ENCODE data around the gene TREX2. TPM values are rescaled to one million over a fixed set of nuclear protein-coding genes. Genes with fewer than 3 reads are reported as not detected.

TREX2 gene
- total RNA-seq, 4 donors from 2014 or later, result 0.78 to 2.3 (median 1.2) TPM; not detected in 1

DNA sequence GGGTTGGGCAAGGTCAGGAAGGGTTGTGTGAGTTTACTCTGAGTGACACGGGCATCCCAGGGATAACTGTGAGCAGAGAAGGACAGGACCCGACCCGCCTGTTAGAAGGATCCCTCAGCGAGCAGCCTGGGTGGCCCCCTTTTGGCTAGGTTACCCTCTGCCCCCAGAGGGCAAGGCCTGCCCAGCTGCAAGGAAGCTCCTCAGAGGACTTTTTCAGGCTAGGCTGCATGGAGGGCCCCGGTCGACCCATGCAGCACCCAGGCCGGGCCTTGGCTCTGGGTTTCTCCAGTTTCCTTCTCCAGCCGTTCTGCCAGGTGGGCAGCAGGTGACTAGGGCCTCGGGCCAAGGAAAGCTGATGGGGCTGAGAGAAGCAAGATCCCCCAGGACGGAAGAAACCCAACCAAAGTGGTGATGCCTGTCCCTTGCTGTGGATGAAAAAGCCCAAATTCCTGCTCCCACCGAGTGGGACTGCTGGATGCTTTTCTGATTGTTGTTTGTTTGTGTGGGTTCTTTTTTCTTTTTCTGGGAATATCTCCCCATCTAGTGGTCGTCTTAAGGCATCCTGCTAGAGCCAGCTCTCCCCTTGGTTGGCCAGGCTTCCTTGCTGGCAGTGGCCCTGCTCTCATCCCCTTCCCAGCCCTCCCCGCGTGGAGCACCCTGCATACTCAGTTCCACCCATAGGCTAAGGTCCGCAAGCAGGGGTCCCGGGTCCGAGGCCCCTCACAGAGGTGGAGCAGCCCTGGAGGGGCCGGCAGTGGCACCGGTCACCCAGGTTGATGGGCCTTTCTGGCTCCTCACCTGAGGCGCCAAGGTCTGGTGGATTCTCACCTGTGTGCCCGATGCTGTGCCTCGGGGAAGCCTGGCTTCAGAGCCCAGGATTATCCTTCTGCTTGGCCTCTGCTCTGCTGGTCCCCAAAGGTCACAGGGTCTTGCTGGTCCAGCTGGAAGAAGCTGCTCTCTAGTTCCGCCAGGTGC, 32.8 kb downstream of the TREX2 start:
- intact Hi-C loops (cut with DNase I), result no loop called here
- no peak for DNase-seq (ENCODE audit: extremely low spot score)
- Histone ChIP-seq H3K4me1 (peaks cover 0 to 18% (median 17%) of the 10 kb centered on the region in 4 donors), H3K9me3 (no peaks in the 10 kb centered on the region), H3K27me3 (no peaks in the 10 kb centered on the region), H3K27ac (replicated peaks in 1 of 4) (no peak overlapping the region), H3K4me3 (peak overlapping the region in 2 of 4 donors; percentile 60 to 68), H3K36me3 (no peaks in the 10 kb centered on the region)
- TF ChIP-seq EP300 (IDR thresholded peaks at IDR 0.05) (no peak), POLR2AphosphoS5 (IDR thresholded peaks at IDR 0.05) (no peak), POLR2A (IDR thresholded peaks at IDR 0.05; ENCODE audit: low read depth) (no peak)
- TF ChIP-seq, protein P1, sequence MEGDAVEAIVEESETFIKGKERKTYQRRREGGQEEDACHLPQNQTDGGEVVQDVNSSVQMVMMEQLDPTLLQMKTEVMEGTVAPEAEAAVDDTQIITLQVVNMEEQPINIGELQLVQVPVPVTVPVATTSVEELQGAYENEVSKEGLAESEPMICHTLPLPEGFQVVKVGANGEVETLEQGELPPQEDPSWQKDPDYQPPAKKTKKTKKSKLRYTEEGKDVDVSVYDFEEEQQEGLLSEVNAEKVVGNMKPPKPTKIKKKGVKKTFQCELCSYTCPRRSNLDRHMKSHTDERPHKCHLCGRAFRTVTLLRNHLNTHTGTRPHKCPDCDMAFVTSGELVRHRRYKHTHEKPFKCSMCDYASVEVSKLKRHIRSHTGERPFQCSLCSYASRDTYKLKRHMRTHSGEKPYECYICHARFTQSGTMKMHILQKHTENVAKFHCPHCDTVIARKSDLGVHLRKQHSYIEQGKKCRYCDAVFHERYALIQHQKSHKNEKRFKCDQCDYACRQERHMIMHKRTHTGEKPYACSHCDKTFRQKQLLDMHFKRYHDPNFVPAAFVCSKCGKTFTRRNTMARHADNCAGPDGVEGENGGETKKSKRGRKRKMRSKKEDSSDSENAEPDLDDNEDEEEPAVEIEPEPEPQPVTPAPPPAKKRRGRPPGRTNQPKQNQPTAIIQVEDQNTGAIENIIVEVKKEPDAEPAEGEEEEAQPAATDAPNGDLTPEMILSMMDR (IDR thresholded peaks at IDR 0.05), result no peak
- WGBS, result 74% methylated on average over 16 of the region's 23 CpGs

DNA sequence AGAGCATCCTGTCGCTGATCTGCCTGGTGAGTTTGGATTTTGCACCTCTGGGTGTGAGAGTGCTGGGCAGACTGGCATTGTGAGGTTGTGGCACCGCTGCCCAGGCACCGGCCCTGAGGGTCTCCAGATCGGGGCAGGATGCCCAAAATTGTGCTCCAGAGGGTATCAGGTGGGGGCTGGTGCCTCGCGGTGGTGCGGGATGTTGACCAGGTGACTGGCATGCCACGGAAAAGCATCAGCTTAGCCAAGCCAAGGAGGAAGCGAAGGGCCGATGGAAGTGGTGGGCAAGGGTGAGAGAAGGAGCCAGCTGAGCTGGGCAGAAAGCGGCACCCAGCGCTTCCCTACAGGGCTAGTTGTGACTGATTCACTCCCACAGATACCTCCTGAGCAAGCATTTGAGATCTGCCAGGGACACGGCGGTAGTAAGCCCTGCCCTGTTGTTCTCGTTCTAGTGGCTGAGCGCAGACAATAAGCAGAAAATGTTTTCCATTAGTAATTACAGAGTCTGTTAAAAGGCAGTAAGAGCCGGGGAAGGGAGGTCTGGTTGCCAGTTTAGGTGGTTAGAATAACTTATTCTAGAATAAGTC, 33.8 kb downstream of the TREX2 start:
- intact Hi-C loops (cut with DNase I), result no loop called here
- DNase-seq (ENCODE audit: extremely low spot score), result no peak
- Histone ChIP-seq H3K4me1 (peaks cover 0 to 18% (median 17%) of the 10 kb centered on the region in 4 donors), H3K36me3 (no peaks in the 10 kb centered on the region), H3K9me3 (no peaks in the 10 kb centered on the region), H3K27ac (replicated peaks in 1 of 4) (peak overlapping the region in 2 of 4 donors; percentile 39 to 45), H3K27me3 (no peaks in the 10 kb centered on the region), H3K4me3 (peak overlapping the region; percentile 60 to 68 (median 62))
- 69% methylated on average over 17 of the region's 17 CpGs for WGBS
- no peak for TF ChIP-seq POLR2A (IDR thresholded peaks at IDR 0.05; ENCODE audit: low read depth)
- TF ChIP-seq, protein P1 (IDR thresholded peaks at IDR 0.05), result no peak
- no peak for TF ChIP-seq EP300 (IDR thresholded peaks at IDR 0.05)
- no peak for TF ChIP-seq POLR2AphosphoS5 (IDR thresholded peaks at IDR 0.05)

DNA sequence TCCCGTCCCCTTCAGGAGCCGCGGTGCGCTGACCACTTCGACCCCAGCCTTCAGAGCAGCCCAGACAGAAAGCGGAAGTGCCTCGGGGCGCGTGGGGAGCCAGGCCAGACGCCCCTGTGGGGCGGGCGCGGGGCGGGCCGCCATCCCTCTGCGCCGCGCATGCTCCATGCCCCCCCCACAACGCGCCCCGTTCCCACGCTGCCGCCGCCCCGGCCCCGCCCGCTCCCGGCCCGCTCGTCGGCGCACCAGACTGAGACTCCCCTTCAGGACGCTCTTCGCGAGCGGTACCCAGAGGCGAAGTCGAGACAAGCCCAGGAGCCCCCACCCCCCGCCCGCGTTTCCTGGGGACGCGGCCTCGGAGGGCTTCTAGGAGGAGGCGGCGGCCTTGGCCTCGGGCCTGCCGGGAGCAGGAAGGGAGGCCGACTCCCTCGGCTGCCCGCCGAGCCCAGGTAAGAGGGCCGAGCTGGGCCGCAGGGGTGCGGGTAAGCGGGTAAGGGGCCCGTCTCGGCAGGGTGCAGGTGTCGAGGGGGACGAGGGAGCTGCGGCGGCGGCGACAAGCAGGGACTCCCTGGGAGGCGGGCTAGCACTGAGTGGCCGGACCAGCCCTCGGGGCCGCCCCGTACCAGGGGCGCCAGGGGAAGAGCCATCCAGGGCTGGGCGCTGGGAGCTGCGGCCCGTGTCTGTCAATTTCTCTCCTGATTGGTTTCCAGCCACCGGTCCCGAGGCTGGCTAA, 34.4 kb downstream of the TREX2 start, which contains the start of gene ZFP92:
ZFP92 (plus strand) TSS at position 218 of the 733 bp plus-strand sequence. CDS start 6,851 bp downstream, outside the sequence.
- H3K27me3 ChIP-seq, result no peaks in the 10 kb centered on the region
- peak within 1 kb of the TSS; percentile 60 to 68 (median 62) for H3K4me3 ChIP-seq
- TF ChIP-seq POLR2AphosphoS5 (IDR thresholded peaks at IDR 0.05) (no peak), EP300 (IDR thresholded peaks at IDR 0.05) (no peak), POLR2A (IDR thresholded peaks at IDR 0.05; ENCODE audit: low read depth) (no peak)
- TF ChIP-seq, protein P1 (IDR thresholded peaks at IDR 0.05), result no peak
- no peaks in the 10 kb centered on the region for H3K36me3 ChIP-seq
- no peak for DNase-seq (ENCODE audit: extremely low spot score)
- 51% methylated on average over 20 of the region's 75 CpGs for WGBS
- intact Hi-C loops (cut with DNase I), result no loop called here
- no peaks in the 10 kb centered on the region for H3K9me3 ChIP-seq
- H3K4me1 ChIP-seq, result peaks cover 0 to 18% (median 17%) of the 10 kb centered on the region in 4 donors
- peak within 1 kb of the TSS in 2 of 4 donors; percentile 39 to 45 for H3K27ac ChIP-seq (replicated peaks in 1 of 4)

DNA sequence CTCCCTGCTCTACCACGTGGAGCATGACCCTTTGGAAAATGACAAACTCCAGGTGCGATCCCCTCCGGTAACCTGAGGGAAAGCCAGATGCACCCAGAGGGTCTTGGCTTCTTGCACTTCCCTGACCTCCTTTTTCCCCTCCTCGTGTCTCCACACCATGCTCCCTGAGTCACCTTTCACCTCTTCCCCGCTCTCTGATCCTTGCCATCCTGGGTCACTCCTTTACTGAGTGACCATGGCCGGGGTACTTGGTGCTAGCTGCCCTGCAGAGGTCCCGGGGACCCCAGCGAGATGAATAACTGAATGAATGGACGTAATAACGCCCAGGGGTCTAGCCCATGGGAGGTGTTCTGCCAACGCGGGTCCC, 35.0 kb downstream of the TREX2 start:
- Histone ChIP-seq H3K4me1 (peaks cover 0 to 18% (median 17%) of the 10 kb centered on the region in 4 donors), H3K9me3 (no peaks in the 10 kb centered on the region), H3K27me3 (no peaks in the 10 kb centered on the region), H3K36me3 (no peaks in the 10 kb centered on the region), H3K4me3 (peak overlapping the region; percentile 60 to 68 (median 62)), H3K27ac (replicated peaks in 1 of 4) (no peak overlapping the region)
- 77% methylated on average over 9 of the region's 12 CpGs for WGBS
- no peak for DNase-seq (ENCODE audit: extremely low spot score)
- TF ChIP-seq POLR2A (IDR thresholded peaks at IDR 0.05; ENCODE audit: low read depth), result no peak
- TF ChIP-seq POLR2AphosphoS5 (IDR thresholded peaks at IDR 0.05), result no peak
- TF ChIP-seq EP300 (IDR thresholded peaks at IDR 0.05), result no peak
- TF ChIP-seq, protein P1 (IDR thresholded peaks at IDR 0.05), result no peak
- intact Hi-C loops (cut with DNase I), result no loop called here

All from esophagus muscularis mucosa (tissue), 4 donors.